OCI-M2 (cell line): ENCODE data around the gene PAOX.
"Not testable (repeated sequence)": the region's sequence is repeated elsewhere in the genome, so short reads cannot be mapped to it uniquely, and the experiment has no call there.

ENCODE experiments used
- DNase-seq: peaks from one replicate; lab custom pipeline; 2025; ENCODE audit not compliant: unreplicated experiment; lab: John Stamatoyannopoulos, UW

The PAOX gene

GRCh38 chr10:133385214-133385613 lies 6.2 kb downstream of the PAOX start:
- no peak for DNase-seq

DNA sequence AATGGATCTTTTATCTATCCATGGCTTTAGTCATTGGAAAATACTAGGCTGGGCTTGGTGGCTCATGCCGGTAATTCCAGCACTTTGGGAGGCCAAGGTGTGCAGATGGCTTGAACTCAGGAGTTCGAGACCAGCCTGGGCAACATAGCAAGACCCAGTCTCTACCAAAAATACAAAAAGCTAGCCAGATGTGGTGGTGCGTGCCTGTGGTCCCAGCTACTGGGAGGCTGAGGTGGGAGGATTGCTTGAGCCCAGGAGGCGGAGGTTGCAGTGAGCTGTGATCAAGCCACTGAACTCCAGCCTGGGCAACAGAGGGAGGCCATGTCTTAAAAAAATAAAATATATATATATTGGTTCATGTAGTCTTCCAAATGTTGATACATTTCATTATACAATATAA lies 7.9 kb downstream of the PAOX start:
- DNase-seq, result not testable (repeated sequence)

GRCh38 chr10:133388236-133388972 lies 9.3 kb downstream of the PAOX start:
- DNase-seq, result no peak

DNA sequence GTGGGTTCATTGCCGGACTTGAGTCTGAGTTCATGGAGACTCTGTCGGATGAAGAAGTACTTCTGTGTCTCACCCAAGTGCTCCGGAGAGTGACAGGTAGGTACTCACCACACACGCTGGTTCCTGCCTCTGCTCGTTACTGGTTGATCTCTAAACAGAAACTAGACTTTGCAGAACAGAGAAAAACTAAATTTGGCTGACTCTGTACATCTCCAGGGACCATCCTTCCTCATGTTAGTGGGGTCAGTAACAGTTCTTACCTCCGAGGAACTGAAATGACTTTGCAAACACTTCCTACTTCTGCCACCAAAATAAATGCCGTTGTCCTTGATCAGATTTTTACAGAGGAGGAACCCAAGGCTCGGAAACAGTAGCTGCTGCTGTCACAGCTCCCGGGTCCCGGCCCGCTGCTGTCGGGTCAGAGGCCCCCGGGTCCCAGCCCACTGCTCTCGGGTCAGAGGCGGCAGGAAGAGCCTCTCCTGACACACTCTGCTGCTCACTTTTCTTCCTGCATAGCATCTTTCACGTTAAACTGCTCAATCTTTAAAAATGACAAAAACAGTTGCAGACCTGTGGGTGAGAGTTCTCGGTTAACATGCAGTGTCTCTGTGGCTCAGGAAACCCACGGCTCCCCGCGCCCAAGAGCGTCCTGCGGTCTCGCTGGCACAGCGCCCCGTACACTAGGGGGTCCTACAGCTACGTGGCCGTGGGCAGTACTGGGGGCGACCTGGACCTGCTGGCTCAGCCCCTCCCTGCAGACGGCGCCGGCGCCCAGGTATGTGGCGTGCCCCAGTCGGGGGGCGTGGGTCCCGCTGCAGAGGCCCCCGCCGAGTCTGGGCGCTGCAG lies 10.1 kb downstream of the PAOX start:
- no peak for DNase-seq

DNA sequence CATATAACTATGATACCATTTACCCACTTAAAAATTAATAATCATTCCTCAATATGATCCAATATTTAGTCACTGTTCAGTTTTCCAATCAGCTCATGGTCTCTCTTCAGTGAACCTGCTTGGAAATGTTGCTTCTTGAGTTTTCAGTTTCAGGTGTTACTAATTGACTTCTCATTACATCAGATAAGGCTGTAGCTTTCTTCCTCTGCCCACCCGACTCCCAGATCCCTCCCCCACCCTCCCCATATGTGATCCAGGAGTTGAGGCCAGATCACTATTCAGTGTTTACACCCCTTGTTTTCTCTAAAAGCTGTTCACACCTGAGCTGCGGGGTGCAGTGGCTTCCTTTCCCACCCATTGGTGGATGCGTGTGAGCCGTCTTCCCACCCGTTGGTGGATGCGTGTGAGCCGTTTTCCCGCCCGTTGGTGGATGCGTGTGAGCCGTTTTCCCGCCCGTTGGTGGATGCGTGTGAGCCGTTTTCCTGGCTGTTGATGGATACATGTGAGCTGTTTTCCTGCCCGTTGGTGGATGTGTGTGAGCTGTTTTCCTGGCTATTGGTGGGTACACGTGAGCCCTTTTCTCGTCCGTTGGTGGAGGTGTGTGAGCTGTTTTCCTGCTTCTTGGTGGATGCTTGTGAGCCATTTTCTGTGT lies 11.7 kb downstream of the PAOX start:
- no peak for DNase-seq

GRCh38 chr10:133391249-133391635 lies 12.2 kb downstream of the PAOX start:
- no peak for DNase-seq

DNA sequence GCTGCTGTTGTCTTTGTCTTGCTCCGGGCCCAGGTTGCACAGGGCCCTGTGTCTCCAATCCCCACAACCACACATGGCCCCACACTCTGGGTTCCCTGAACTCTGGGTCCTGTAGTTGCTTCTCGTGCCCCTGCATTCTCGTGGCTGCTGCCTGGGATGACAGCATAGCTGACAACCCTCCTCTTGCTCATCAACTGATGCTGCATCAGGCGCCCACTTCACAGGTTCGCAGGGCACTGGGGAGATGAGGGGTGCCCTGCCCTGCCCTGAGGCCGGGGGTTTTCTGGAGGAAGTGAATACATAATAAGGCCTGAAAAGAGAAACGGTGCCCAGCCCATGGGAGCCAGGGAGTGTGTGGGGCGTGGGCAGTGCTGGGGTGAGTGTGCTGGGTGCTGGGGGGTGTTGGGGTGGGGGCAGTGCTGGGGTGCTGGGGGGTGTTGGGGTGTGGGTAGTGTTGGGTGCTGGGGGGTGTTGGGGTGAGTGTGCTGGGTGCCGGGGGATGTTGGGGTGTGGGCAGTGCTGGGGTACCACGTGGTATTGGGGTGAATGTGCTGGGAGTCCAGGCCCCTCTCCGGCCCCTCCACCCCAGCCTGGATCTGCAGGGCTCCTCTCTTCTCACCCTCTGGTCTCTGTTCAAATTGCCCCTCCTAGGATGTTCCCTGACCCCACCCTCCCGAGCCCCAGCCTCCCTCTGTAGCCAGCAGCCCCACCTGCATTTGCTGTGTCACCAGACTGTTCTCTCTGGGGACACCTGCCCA lies 12.9 kb downstream of the PAOX start:
- no peak for DNase-seq

DNA sequence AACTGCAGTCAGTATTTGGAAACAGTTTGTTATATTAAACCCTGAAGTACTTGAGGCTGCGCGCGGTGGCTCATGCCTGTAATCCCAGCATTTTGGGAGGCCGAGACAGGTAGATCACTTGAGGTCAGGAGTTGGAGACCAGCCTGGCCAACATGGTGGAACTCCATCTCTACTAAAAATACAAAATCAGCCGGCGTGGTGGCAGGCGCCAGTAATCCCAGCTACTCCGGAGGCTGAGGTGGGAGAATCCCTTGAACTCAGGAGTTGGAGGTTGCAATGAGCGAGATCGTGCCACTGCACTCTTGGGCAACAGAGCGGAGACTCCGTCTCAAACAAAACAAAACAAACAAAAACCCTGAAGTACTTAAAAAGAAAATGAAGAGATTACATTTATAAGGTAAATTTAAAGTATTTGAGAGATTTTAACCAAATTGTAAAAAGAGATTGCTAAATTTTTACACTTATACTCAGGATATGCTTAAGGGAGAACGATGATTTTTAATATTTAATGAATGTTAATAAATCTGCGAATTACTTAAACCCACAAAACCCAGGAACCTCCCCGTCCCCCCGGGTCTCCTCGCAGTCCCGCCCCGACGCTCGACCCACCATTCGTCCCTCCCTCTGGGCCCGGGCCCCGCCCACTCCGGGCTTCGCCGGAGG lies 14.5 kb downstream of the PAOX start:
- no peak for DNase-seq

DNA sequence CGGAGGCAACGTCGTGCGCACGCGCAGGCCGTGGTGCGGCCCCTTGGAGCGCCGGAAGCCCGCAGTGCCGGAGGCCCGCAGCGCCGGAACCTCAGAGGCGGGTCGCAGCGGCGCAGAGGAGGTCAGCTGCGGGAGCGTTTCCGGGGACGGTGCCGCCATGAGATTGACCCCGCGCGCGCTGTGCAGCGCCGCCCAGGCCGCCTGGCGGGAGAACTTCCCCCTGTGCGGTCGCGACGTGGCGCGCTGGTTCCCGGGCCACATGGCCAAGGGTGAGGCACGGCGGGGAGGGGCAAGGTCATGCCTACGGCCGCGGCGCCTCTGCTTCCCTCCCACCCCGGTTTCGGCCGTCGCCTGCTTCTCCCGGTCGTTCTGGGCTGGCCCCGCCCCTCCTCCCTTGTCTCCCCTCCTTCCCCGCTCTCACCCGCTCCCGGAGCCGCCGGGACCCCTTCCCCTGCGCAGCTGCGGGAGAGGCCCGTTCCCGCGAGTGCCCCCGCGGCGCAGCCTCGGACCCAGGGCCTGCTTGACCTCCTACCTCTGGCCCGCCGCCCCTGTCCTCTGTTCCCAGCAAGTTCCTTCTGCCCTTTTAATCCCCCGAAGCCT lies 15.1 kb downstream of the PAOX start, which contains the start of gene MTG1:
Gene MTG1 (plus strand): TSS at position 94 of the 600 bp plus-strand sequence. CDS start 64 bp downstream, at position 158.
- peak; percentile 11 for DNase-seq

DNA sequence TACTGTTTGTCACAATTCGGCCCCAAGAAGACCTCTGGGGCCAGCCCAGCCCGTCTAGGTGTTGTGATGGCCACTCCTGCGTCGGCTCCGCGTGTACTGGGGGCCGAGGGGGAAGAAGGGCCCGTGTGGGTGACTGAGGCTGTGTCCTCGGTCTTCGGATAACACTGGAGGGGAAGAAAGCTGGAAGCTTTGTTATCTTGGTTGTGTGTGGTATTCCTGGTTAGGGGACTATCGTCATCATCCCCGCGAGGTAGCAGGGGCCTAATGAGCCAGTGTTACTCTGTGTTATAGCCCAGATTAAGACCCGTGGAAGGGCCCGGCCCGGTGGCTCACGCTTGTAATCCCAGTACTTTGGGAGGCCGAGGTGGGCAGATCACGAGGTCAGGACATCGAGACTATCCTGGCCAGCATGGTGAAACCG lies 15.7 kb downstream of the PAOX start:
- no peak for DNase-seq

- no peak for DNase-seq
Observed at GRCh38 chr10:133396035-133396624, 17.1 kb downstream of the PAOX start.

- no peak for DNase-seq
Observed at GRCh38 chr10:133397938-133398337, 18.9 kb downstream of the PAOX start.

DNA sequence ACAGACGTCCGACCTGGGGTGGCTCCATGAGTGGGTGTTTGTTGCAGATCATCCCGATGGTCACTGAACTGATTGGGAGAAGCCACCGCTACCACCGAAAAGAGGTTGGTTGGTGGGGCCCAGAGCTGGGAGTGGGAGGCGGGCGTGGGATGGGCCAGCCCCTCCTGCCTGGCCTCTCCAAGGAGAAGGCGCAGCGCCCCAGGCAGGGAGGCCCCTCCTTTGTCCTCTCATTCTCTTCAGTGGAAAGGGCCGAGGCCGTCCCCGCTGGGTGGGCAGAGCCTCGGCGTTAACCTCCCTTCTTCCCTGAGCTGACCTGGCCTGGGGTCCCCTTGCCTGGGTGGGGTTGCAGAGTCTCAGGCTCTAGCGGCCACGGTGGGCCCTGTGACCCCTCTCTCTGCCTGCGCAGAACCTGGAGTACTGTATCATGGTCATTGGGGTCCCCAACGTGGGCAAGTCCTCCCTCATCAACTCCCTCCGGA lies 20.1 kb downstream of the PAOX start:
- DNase-seq, result no peak

- DNase-seq, result no peak
Observed at GRCh38 chr10:133400624-133401424, 21.8 kb downstream of the PAOX start.

DNA sequence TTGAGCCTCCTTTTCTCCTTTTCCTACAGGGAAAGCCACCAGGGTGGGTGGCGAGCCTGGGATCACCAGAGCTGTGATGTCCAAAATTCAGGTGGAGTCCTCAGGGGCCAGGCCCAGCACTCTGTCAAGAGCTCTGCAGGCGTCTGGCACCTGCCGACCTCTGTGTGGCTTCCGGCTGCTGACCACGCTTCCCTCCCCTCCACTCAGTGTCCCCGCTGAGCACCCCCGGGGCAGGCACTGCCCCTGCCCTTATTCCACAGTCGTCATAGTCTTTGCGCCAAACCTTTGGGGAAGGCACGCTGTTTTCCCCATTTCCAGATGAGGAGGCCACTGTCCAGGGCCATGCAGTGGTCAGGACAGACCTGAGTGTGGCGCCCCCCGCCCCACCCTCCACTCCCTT lies 22.4 kb downstream of the PAOX start:
- no peak for DNase-seq

DNA sequence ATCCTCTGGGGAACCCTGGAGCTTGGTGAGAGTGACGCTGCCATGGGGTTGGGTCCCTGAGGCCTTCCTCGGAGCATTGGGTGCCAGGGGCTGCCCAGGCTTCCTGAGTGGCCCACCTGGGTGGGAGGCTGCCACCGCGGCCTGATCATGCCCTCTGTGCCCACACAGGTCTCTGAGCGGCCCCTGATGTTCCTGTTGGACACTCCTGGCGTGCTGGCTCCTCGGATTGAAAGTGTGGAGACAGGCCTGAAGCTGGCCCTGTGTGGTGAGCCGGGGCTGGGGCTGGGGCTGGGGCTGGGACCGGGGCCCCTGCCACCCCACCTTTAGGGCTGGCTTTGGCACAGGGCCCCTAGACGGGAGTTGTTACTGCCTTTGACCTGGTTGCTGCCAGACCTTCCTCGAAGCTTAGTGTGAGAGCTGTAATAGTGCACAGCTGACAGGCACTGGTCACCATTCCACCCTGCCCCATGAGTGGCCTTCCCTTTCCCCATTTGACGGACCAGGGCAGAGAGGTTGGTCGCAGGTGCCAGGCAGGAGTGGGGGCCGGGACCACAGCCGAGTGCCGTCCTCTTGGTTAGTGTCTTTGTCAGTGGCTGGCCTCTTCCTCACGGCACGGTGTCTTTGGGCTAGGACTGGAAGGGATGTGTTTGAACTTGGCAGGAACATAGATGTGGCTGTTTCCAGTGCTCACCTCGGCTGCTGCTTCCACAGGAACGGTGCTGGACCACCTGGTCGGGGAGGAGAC lies 23.1 kb downstream of the PAOX start:
- no peak for DNase-seq

- no peak for DNase-seq
Observed at GRCh38 chr10:133403359-133403758, 24.3 kb downstream of the PAOX start.

GRCh38 chr10:133403784-133404183 lies 24.7 kb downstream of the PAOX start:
- DNase-seq, result no peak
